CD4-positive, alpha-beta T cell treated with Interferon gamma for 1 hour (primary cell): ENCODE data around the gene DDX52.

Experiments
- DNase-seq: peaks from one replicate; pipeline ENCODE4 v3.0.0-alpha.2; 2020

Gene DDX52

GRCh38 chr17:37574427-37574826 is 68.8 kb downstream of the DDX52 start:
- no peak for DNase-seq

GRCh38 chr17:37571674-37572073 is 71.6 kb downstream of the DDX52 start:
- DNase-seq, result no peak

GRCh38 chr17:37570527-37571093 is 72.6 kb downstream of the DDX52 start:
- peak; percentile 5 for DNase-seq

GRCh38 chr17:37568350-37569053 is 74.7 kb downstream of the DDX52 start:
- DNase-seq, result no peak

GRCh38 chr17:37567538-37567937 is 75.7 kb downstream of the DDX52 start:
- DNase-seq, result no peak

GRCh38 chr17:37567137-37567536 is 76.1 kb downstream of the DDX52 start:
- DNase-seq, result no peak

- DNase-seq, result no peak
Observed at GRCh38 chr17:37564252-37564651, 79.0 kb downstream of the DDX52 start.

GRCh38 chr17:37562016-37562745 is 81.1 kb downstream of the DDX52 start:
- DNase-seq, result no peak
